Immature natural killer cell (primary cell): ENCODE results near the gene EXOSC5. TPM values are rescaled to one million over a fixed set of nuclear protein-coding genes. Genes with fewer than 3 reads are reported as not detected.
A peak's percentile ranks its signal among the peaks of the same experiment; 100 is the strongest.
"Not testable (repeated sequence)": the region's sequence is repeated elsewhere in the genome, so short reads cannot be mapped to it uniquely, and the experiment has no call there.

ENCODE experiments used
- DNase-seq, 3 donors: peaks; one replicate each; pipeline ENCODE4 v3.0.0; 2022; ENCODE audit warnings: mixed read lengths in 1 of 3
- H3K27ac Mint-ChIP-seq, 6 donors: one replicate each; pipeline ENCODE4 v1.8.0; 2020; ENCODE audit warnings: mixed read lengths in 6 of 6, mild to moderate bottlenecking in 5 of 6, inconsistent platforms in 4 of 6, moderate library complexity in 3 of 6
- H3K27me3 Mint-ChIP-seq, 3 donors: one replicate each; pipeline ENCODE4 v1.8.0; 2020 to 2021; ENCODE audit warnings: low read depth in 3 of 3, mild to moderate bottlenecking in 3 of 3, mixed read lengths in 3 of 3, moderate library complexity in 3 of 3, inconsistent platforms in 1 of 3
- H3K36me3 Mint-ChIP-seq, 3 donors: one replicate each; pipeline ENCODE4 v1.8.0; 2020; ENCODE audit warnings: mixed read lengths in 3 of 3, inconsistent platforms in 2 of 3, mild to moderate bottlenecking in 2 of 3
- H3K4me1 Mint-ChIP-seq, 2 donors: one replicate each; pipeline ENCODE4 v1.8.0; 2020; ENCODE audit warnings: inconsistent platforms in 2 of 2, mild to moderate bottlenecking in 2 of 2, mixed read lengths in 2 of 2, moderate library complexity in 1 of 2
- H3K4me3 Mint-ChIP-seq, 5 donors: one replicate each; pipeline ENCODE4 v1.8.0; 2020; ENCODE audit warnings: mild to moderate bottlenecking in 5 of 5, mixed read lengths in 5 of 5, inconsistent platforms in 3 of 5, moderate library complexity in 3 of 5
- H3K9me3 Mint-ChIP-seq, 6 donors: one replicate each; pipeline ENCODE4 v1.8.0; 2020; ENCODE audit warnings: mild to moderate bottlenecking in 6 of 6, mixed read lengths in 6 of 6, inconsistent platforms in 4 of 6, moderate library complexity in 3 of 6
- polyA plus RNA-seq, 3 donors: library from polyadenylated mRNA; unstranded; fragments of 300-500 nt; fragmentation: Illumina TruSeq; gene quantifications; one replicate each; pipeline ENCODE4 v1.2.3, GENCODE V29; 2021

EXOSC5 gene
- polyA plus RNA-seq, 3 donors from 2014 or later: 44.0 to 58.6 (median 50.3) TPM

DNA sequence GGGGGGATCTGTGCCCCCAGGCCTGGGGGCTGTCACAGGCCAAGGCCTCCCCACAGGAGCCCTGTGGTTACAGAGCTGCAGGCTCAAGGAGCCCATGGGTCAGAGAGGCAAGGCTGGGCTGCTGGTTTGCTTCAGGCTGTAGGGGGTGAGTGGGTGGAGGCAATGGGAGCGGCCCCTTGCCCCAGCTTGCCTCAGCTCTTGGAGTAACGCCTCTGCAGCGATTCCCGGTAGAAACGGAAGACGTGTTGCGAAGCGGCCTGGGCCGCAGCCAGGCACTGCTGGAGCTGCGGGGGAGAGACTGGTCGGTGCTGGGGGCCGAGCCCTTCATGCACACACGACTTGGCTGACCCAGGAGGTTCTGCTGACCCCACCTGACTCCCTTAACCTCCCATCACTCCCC is 10.7 kb downstream of the EXOSC5 start:
- DNase-seq: no peak
- Mint-ChIP-seq H3K36me3 (peaks cover 0 to 17% (median 3%) of the 10 kb centered on the region in 3 donors), H3K4me3 (no peak overlapping the region), H3K4me1 (no peaks in the 10 kb centered on the region), H3K27ac (peak overlapping the region in 1 of 6 donors; percentile 50), H3K9me3 (no peaks in the 10 kb centered on the region), H3K27me3 (peaks cover 0 to 2% (median 0%) of the 10 kb centered on the region in 3 donors)

GRCh38 chr19:41384351-41384750 is 12.8 kb downstream of the EXOSC5 start:
- Mint-ChIP-seq H3K9me3 (no peaks in the 10 kb centered on the region), H3K36me3 (peaks cover 0 to 8% (median 3%) of the 10 kb centered on the region in 3 donors), H3K27ac (no peak overlapping the region), H3K27me3 (peaks cover 0 to 2% (median 1%) of the 10 kb centered on the region in 3 donors), H3K4me3 (no peak overlapping the region), H3K4me1 (no peaks in the 10 kb centered on the region)
- DNase-seq: no peak

DNA sequence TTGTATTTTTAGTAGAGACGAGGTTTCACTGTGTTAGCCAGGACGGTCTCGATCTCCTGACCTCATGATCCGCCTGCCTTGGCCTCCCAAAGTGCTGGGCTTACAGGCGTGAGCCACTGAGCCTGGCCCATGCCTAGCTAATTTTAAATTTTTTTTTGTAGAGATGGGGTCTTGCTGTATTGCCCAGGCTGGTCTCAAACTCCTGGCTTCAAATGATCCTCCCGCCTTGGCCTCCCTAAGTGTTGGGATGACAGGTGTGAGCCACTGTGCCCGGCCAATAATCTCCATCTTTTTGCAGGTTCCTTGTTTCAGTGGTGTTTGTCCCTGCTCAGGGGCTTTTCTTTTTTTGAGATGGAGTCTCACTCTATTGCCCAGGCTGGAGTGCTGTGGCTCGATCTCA is 15.6 kb downstream of the EXOSC5 start:
- not testable (repeated sequence) for DNase-seq, H3K36me3 Mint-ChIP-seq, H3K4me3 Mint-ChIP-seq, H3K27ac Mint-ChIP-seq, H3K27me3 Mint-ChIP-seq, H3K4me1 Mint-ChIP-seq, H3K9me3 Mint-ChIP-seq

GRCh38 chr19:41377977-41378709 is 19.0 kb downstream of the EXOSC5 start:
- Mint-ChIP-seq H3K27ac (peak overlapping the region in 1 of 6 donors; percentile 69), H3K4me1 (peaks cover 13 to 18% of the 10 kb centered on the region in 2 donors), H3K4me3 (peak overlapping the region in 1 of 5 donors; percentile 7), H3K9me3 (no peaks in the 10 kb centered on the region), H3K27me3 (peaks cover 0 to 2% (median 2%) of the 10 kb centered on the region in 3 donors), H3K36me3 (peaks cover 0 to 3% (median 0%) of the 10 kb centered on the region in 3 donors)
- no peak for DNase-seq

DNA sequence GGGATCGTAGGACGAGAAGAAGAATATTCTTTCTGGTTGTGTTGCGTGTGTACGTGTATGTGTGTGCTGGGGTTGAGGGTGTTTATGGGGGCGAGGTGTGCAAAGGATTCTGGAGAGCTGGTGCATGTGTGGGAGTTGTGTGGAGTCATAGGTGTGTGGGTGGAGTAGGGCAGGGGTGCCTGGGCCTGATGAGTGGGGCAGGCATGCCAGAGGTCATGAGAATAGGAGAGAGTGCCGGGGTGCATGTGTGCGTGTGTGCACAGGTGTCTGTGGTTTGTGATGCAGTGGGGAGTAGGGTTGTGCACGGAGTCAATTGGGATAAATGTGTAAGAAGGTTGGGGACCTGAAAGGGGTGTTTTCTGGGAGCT is 20.2 kb downstream of the EXOSC5 start:
- no peaks in the 10 kb centered on the region for H3K36me3 Mint-ChIP-seq
- peak overlapping the region; percentile 55 to 85 (median 77) for H3K4me3 Mint-ChIP-seq
- no peaks in the 10 kb centered on the region for H3K9me3 Mint-ChIP-seq
- H3K4me1 Mint-ChIP-seq: peaks cover 13 to 18% of the 10 kb centered on the region in 2 donors
- peak overlapping the region in 4 of 6 donors; percentile 2 to 91 (median 66) for H3K27ac Mint-ChIP-seq
- DNase-seq: no peak
- H3K27me3 Mint-ChIP-seq: peaks cover 0 to 2% (median 2%) of the 10 kb centered on the region in 3 donors

DNA sequence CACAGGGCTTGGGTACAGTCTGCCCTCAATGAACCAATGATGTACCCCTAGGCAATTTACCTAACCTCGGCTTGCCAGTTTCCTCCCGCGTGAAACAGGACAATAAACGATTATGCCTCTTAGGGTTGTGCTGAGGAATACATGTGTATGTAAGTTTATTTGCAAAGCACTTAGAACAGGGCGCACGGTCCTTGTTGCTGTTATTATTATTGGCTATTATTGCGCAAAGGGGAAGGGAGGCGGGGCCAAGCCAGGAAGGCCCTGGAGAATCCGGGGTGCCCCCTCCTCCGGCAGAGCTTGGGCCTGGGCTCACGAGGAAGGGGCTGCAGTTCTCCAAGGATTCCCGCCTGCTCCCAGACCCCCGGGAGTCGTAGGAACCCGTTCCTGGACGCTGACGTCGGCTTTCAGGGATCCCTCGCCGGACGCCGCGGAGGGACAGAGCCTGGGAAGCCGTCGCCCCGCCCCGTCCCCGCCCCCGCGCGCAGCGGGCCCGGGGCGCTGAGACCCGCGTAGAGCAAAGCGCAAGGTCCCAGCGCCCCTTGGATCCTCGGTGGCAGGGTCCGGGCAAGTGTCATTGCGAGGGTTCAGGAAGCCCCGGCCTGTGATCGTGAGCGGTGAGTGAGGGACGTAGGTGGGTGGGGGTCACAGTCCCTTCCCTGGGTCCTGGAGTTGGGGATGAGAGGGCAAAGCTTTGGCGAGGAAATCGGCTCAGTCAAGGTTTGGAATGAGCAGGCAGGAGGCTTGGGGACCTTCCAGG is 20.7 kb downstream of the EXOSC5 start, which contains the start of gene TMEM91:
Gene TMEM91, plus strand, starts transcription at position 293 of the 757 bp plus-strand sequence. CDS start 1,777 bp downstream, outside the sequence.
- H3K9me3 Mint-ChIP-seq: no peaks in the 10 kb centered on the region
- H3K27ac Mint-ChIP-seq: peak within 1 kb of the TSS in 4 of 6 donors; percentile 58 to 91 (median 66)
- peaks cover 13 to 18% of the 10 kb centered on the region in 2 donors for H3K4me1 Mint-ChIP-seq
- peak in 1 of 3 donors; percentile 16 for DNase-seq
- peaks cover 0 to 2% (median 2%) of the 10 kb centered on the region in 3 donors for H3K27me3 Mint-ChIP-seq
- no peaks in the 10 kb centered on the region for H3K36me3 Mint-ChIP-seq
- peak within 1 kb of the TSS; percentile 74 to 85 (median 82) for H3K4me3 Mint-ChIP-seq

DNA sequence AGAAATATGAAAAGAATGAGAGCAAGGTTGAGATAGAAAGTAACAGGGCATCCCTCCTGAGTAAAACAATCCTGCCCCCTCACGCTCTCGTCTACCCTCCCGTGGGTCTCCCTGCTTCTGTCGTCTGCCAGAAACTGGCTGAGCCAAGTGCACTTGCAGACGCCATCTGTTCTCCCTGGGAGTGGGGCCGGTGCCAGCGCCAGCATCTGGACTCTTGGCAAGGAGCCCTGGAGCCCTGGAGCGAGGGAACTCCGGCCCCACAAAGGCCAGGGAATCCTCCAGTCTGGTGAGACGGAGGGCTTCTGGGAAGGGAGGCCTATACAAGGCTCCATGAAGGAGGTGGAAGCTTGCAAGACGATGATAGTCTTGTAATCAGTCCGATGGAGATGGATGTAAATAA is 23.2 kb downstream of the EXOSC5 start:
- DNase-seq: no peak
- peaks cover 0 to 2% (median 0%) of the 10 kb centered on the region in 3 donors for H3K27me3 Mint-ChIP-seq
- no peaks in the 10 kb centered on the region for H3K36me3 Mint-ChIP-seq
- peaks cover 13 to 18% of the 10 kb centered on the region in 2 donors for H3K4me1 Mint-ChIP-seq
- no peak overlapping the region for H3K4me3 Mint-ChIP-seq
- no peaks in the 10 kb centered on the region for H3K9me3 Mint-ChIP-seq
- H3K27ac Mint-ChIP-seq: no peak overlapping the region

- no peak for DNase-seq
- H3K27me3 Mint-ChIP-seq: peaks cover 0 to 2% (median 0%) of the 10 kb centered on the region in 3 donors
- no peak overlapping the region for H3K4me3 Mint-ChIP-seq
- no peaks in the 10 kb centered on the region for H3K36me3 Mint-ChIP-seq
- H3K27ac Mint-ChIP-seq: no peak overlapping the region
- no peaks in the 10 kb centered on the region for H3K9me3 Mint-ChIP-seq
- H3K4me1 Mint-ChIP-seq: peaks cover 13 to 18% of the 10 kb centered on the region in 2 donors
Observed at GRCh38 chr19:41372501-41372900, 24.7 kb downstream of the EXOSC5 start.

DNA sequence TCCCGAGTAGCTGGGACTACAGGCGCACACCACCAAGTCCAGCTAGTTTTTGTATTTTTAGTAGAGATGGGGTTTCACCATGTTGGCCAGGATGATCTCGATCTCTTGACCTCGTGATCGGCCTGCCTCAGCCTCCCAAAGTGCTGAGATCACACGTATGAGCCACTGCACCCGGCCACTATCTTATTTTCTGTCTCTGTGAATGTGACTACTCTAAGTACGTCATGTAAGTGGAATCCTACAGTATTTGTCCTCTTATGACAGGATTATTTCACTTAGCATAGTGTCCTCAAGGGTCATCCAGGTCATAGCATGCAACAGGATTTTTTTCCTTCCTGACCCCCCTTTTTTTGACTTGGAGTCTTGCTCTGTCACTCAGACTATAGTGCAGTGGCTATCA is 25.6 kb downstream of the EXOSC5 start:
- Mint-ChIP-seq H3K27me3 (peaks cover 0 to 2% (median 0%) of the 10 kb centered on the region in 3 donors), H3K27ac (no peak overlapping the region), H3K4me3 (no peak overlapping the region), H3K36me3 (peaks cover 0 to 3% (median 0%) of the 10 kb centered on the region in 3 donors), H3K4me1 (peaks cover 5 to 9% of the 10 kb centered on the region in 2 donors), H3K9me3 (no peaks in the 10 kb centered on the region)
- no peak for DNase-seq

- H3K36me3 Mint-ChIP-seq, H3K9me3 Mint-ChIP-seq, H3K4me1 Mint-ChIP-seq, H3K4me3 Mint-ChIP-seq, H3K27ac Mint-ChIP-seq, H3K27me3 Mint-ChIP-seq, DNase-seq: not testable (repeated sequence)
Observed at GRCh38 chr19:41371119-41371518, 26.0 kb downstream of the EXOSC5 start.

DNA sequence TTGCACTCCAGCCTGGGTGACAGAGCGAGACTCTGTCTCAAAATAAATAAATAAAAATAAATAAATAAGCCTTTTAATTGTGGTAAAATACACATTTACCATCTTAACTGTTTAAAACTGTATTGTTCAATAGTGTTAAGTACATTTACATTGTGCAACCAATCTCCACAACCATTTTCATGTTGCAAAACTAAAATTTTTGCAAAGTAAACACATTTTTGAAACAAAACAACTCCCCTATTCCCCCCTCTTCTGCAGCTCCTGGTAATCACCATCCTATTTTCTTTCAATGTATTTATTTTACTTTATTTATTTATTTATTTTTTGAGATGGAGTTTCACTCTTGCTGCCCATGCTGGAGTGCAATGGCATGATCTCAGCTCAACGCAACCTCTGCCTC is 27.4 kb downstream of the EXOSC5 start:
- Mint-ChIP-seq H3K27ac (no peak overlapping the region), H3K36me3 (peaks cover 0 to 3% (median 0%) of the 10 kb centered on the region in 3 donors), H3K27me3 (no peaks in the 10 kb centered on the region), H3K9me3 (no peaks in the 10 kb centered on the region), H3K4me1 (peaks cover 0 to 7% of the 10 kb centered on the region in 2 donors), H3K4me3 (no peak overlapping the region)
- DNase-seq: no peak

GRCh38 chr19:41367848-41368301 is 29.3 kb downstream of the EXOSC5 start:
- no peaks in the 10 kb centered on the region for H3K9me3 Mint-ChIP-seq
- DNase-seq: no peak
- peaks cover 5 to 7% (median 5%) of the 10 kb centered on the region in 3 donors for H3K27me3 Mint-ChIP-seq
- no peak overlapping the region for H3K27ac Mint-ChIP-seq
- peaks cover 0 to 3% (median 0%) of the 10 kb centered on the region in 3 donors for H3K36me3 Mint-ChIP-seq
- peaks cover 18 to 24% of the 10 kb centered on the region in 2 donors for H3K4me1 Mint-ChIP-seq
- H3K4me3 Mint-ChIP-seq: no peak overlapping the region

DNA sequence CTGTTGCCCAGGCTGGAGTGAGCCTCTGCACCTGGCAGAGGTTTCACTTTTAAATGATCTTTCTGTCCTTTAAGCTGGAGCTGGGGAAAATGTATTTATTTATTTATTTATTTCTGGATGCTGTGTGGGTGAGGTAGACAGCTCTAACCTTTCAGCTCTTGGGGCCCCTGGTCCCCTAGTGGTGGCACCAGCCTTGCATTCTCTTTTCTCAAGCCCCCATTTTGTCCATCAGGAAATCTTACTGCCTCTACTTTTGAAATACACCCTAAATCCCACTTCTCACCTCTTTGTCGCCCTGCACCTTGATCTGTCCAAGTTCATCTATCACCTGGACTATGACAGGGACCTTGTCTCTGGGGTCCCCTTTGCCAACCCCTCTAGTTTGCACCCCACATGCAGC is 31.1 kb downstream of the EXOSC5 start:
- no peak for DNase-seq
- Mint-ChIP-seq H3K4me3 (peak overlapping the region in 4 of 5 donors; percentile 4 to 61 (median 33)), H3K4me1 (peaks cover 24 to 29% of the 10 kb centered on the region in 2 donors), H3K36me3 (peaks cover 0 to 3% (median 0%) of the 10 kb centered on the region in 3 donors), H3K27ac (peak overlapping the region in 2 of 6 donors; percentile 13 to 43), H3K9me3 (no peaks in the 10 kb centered on the region), H3K27me3 (peaks cover 5 to 7% (median 5%) of the 10 kb centered on the region in 3 donors)
